HG03135 (cell line): ENCODE results near the gene ZNF808.
"Not testable (repeated sequence)": the region's sequence is repeated elsewhere in the genome, so short reads cannot be mapped to it uniquely, and the experiment has no call there.

Experiments
- ATAC-seq: cut with Tn5 transposase; IDR thresholded peaks from one replicate; pipeline ENCODE4 v1.9.1; 2021; ENCODE audit warnings: mild to moderate bottlenecking, moderate library complexity; ENCODE audit not compliant: unreplicated experiment

ZNF808 gene

GRCh38 chr19:52535771-52536447 lies 8.4 kb downstream of the ZNF808 start:
- ATAC-seq, result peak; percentile 80

- ATAC-seq, result peak; percentile 8
These were observed 9.0 kb downstream of the ZNF808 start for GRCh38 chr19:52536448-52536800.

GRCh38 chr19:52538815-52539214 lies 11.3 kb downstream of the ZNF808 start:
- ATAC-seq, result not testable (repeated sequence)

- not testable (repeated sequence) for ATAC-seq
These were observed 13.7 kb downstream of the ZNF808 start for GRCh38 chr19:52541176-52541575.

GRCh38 chr19:52541608-52542007 lies 14.1 kb downstream of the ZNF808 start:
- ATAC-seq, result no peak

GRCh38 chr19:52542541-52542940 lies 15.1 kb downstream of the ZNF808 start:
- not testable (repeated sequence) for ATAC-seq

- ATAC-seq, result no peak
These were observed 15.7 kb downstream of the ZNF808 start for GRCh38 chr19:52542984-52543664.

GRCh38 chr19:52554216-52554971 lies 26.9 kb downstream of the ZNF808 start:
- ATAC-seq, result no peak

GRCh38 chr19:52557231-52557995 lies 29.9 kb downstream of the ZNF808 start:
- ATAC-seq, result no peak

GRCh38 chr19:52558732-52559445 lies 31.4 kb downstream of the ZNF808 start:
- ATAC-seq, result not testable (repeated sequence)

- not testable (repeated sequence) for ATAC-seq
These were observed 34.1 kb downstream of the ZNF808 start for GRCh38 chr19:52561611-52562010.

- no peak for ATAC-seq
These were observed 38.7 kb downstream of the ZNF808 start for GRCh38 chr19:52566121-52566520.

- no peak for ATAC-seq
These were observed 39.1 kb downstream of the ZNF808 start for GRCh38 chr19:52566588-52566987.

GRCh38 chr19:52567921-52568320 lies 40.5 kb downstream of the ZNF808 start:
- no peak for ATAC-seq

GRCh38 chr19:52569638-52569999 lies 42.2 kb downstream of the ZNF808 start:
- not testable (repeated sequence) for ATAC-seq

- peak; percentile 96 for ATAC-seq
These were observed 42.8 kb downstream of the ZNF808 start, which contains the start of gene ZNF701 for GRCh38 chr19:52570000-52570861. ZNF701 (plus strand) TSS chr19:52570287; CDS start chr19:52574148, 3,861 bp downstream.

GRCh38 chr19:52584736-52585440 lies 57.4 kb downstream of the ZNF808 start:
- no peak for ATAC-seq

GRCh38 chr19:52585604-52586003 lies 58.1 kb downstream of the ZNF808 start:
- ATAC-seq, result no peak

GRCh38 chr19:52590728-52591127 lies 63.3 kb downstream of the ZNF808 start:
- ATAC-seq, result no peak
